Measurements from ENCODE around the gene GPR132.

The GPR132 gene

DNA sequence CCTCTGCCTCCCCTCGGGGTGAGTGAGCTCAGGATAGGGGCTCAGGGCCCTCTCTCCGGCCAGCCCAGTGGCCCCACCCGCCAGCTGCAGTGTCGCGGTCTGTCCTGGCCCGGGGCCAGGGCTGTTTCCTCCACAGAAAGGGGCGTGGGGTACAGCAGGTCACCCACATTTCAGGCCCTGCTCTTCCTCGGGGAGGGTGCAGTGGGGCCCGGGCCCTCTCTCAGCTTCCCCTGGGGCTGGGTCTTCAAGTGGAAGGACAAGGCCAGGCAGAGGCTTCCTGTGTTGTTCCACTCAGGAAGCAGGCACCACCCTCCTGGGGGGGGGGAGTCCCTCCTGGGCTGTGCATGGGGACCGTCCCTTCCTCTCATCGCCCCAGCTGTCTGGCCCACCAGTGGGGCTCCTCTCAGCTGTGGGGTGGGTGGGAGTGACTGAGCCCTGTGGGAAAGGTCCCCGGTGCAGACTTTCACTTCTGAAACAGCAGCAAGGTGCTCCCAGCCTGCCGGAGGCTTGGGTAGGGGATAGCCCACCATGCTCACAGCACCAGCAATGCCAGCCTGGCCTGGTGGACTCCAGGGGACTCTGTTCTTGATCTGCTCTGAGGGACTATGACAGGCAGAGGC, 3.7 kb downstream of the GPR132 start:
- DNase-seq (ENCODE audit: low read depth), result peak; percentile 48

DNA sequence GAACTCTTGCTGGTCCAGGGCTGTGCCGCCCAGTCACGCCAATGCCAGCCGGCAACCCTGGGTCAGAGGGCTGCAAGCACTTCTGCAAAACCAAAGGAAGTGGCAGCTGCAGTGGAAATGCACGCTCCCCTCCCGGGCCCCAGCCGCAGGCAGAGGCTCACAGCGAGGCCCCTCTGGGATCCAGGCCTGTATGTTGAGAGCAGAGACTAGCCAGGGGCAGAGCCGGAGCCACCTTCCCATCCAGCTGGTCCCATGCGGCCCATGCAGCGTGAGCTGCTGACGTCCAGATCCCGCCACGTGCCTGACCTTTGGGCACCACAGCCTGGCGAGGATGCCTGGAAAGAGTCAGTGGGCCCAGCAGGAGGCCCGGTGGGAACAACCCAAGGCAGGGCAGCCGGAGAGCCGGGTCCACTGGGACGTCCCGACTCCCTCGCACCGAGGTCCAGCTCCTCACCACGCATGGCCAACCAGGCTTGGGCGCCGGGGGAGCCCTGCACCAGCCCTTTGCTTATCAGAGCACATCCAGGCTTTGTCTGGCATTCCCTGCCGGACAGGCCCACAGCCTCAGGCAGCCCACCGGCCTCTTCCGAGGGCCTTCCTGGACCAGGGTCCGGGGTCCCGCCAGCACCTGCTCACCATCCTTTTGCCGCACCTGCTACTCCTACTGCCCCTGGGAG, 4.3 kb downstream of the GPR132 start:
- DNase-seq (ENCODE audit: low read depth), result no peak

DNA sequence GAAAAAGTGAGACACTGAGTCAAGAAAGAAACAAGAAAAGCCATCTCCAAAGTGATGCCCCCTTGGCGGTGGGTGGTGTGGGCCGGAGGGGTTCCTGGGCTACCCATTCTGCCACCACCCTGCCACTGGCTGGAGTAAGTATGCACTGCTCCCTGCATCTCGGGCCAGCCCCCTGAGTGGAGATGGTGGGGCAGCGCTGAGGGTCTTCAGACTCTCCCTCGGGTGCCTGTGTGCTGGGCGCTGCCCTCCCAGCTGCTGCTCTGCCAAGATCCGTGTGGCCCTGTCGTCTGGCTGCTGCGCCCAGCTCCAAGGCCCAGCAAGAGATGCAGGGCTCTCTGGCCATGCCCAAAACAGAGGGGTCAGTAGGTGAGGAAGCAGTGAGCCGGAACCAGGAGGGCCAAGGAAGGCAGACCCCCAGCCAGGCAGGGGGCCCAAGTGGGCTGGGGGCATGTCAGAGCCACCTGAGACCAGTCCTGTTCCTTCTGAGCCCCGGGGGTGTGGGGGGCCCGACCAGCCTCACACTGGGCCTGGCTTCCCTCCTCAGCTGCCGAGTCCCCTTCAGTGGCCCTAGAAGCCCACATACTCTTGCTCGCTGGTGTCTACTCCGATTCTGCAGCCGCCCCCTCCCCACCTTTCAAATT, 5.2 kb downstream of the GPR132 start:
- no peak for DNase-seq (ENCODE audit: low read depth)

GRCh38 chr14:105059035-105059924, 6.0 kb downstream of the GPR132 start:
- no peak for DNase-seq (ENCODE audit: low read depth)

- DNase-seq (ENCODE audit: low read depth), result no peak
Measured at GRCh38 chr14:105058521-105059034, 6.7 kb downstream of the GPR132 start.

DNA sequence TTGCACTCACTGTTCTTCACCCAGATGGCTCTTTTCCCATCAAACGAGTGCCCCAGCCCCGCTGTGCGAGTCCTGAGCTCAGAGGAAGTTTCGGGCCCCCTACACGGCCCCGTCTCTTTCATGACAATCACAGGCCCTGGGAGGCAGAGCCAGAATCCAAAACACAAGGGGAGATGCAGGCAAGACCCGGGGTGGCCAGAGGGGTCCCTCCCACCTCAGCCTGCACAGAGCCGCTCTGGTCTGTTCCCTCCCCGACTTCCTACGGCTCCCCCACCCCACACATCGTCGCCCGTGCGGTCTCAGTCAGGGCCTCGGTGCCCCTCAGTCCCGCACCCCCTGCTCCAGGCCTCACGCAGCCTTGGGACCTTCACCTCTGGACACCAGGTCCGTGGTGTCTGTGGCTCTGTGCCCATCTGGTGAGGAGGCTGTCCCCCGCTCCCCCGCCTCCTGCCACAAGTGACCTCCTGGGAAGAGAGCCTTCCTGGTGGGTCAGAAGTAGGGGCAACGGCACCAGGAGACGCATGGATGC, 8.9 kb downstream of the GPR132 start:
- no peak for DNase-seq (ENCODE audit: low read depth)

DNA sequence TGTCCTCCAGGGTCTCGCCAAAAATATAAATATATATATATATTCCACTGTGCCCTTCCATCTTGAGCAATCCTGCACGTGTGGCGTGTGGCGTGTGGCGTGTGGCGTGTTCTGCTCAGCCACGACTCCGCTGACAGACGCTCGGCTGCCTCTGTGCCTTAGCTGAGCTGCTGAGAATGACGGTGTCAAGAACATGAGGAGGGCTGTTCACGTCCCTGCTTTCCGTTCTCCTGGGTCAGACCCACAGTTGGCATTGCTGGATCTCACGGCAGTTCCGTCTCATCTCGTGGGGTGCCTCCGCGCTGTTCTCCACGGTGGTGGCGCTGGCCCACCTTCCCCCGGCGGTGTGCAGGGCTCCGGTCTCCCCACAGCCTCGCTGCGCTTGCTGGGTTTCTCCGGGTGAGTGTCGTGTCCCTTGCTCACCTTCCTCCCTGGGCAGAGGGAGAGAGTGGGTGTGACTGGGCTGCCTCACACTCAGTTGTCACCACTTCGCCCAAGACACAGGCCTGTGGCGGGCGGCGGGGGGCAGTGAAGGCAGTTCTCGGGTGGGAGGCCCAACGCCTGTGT, 9.4 kb downstream of the GPR132 start:
- no peak for DNase-seq (ENCODE audit: low read depth)

DNA sequence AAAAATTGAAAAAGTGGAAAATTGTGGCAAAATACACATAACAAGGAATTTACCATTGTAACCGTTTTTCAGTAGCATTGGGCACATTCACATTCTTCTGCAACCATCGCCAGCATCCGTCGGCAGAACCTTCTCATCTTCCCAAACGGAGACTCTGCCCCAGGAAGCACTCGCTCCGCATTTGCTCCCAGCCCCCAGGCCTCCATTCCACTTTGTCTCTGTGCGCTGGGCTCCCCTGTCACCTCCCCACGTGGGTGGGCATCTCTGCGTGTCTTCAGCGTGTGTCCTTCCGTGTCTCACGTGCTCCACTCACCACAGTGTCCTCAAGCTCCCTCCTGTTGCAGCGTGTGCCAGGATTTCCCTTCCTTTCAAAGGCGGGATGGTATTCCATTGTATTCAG, 9.9 kb downstream of the GPR132 start:
- no peak for DNase-seq (ENCODE audit: low read depth)

- no peak for DNase-seq (ENCODE audit: low read depth)
Measured at GRCh38 chr14:105053996-105054395, 11.2 kb downstream of the GPR132 start.

DNA sequence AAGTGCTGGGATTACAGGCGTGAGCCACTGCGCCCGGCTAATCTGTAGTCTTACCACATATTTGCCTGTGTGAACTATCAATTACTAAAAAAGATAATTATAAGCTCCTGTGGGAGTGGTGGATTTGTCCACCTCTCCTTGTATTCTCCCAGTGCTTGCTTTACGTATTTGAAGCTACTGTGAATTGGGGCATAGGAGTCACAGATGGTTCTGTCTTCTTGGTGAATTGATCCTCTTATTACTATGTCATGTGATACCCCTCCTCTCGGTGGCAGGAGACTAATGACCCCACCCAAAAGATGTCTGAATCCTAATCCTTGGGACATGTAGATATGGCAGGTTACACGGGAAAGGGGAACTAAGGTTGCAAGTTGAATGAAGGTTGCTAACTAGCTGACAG, 11.8 kb downstream of the GPR132 start:
- no peak for DNase-seq (ENCODE audit: low read depth)

- no peak for DNase-seq (ENCODE audit: low read depth)
Measured at GRCh38 chr14:105052110-105052458, 13.1 kb downstream of the GPR132 start.

GRCh38 chr14:105051182-105052109, 13.8 kb downstream of the GPR132 start:
- no peak for DNase-seq (ENCODE audit: low read depth)

- no peak for DNase-seq (ENCODE audit: low read depth)
Measured at GRCh38 chr14:105050551-105050897, 14.7 kb downstream of the GPR132 start.

GRCh38 chr14:105049753-105050550, 15.3 kb downstream of the GPR132 start:
- DNase-seq (ENCODE audit: low read depth), result no peak

DNA sequence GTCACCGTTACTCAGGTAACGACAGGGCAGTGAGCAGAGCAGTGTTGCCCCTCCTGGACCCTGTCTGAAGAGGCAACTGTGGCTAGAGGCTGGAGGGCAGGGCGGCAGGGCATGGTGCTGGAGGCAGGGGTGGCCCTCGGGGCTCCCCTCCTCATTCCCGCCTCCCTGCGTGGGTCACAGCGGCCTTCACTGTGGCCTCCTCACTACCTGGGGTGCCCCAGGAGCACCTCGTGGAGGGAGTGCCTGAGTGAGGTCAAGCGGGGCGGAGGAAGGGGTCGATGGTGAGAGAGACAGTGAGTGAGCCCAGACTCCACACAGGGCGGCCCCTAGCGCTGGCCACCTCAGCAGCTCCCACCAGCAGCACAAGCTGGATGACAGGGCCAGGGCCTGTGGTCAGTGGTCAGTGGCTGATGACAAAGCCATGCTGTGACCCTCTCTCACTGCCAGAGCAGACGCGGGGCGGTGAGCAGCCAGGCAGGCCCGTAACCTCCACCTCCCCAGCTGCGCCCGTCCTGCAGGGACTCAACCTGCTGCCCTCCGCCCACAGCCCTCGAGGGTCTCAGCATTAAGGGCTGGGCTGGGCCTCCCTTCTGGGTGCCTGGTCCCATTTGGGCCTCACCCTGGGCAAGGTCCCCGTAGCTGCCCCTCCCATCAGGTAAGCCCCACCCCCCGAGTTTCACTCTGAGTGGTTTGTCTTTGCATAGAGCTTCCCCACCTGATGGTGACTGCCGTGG, 17.8 kb downstream of the GPR132 start:
- DNase-seq (ENCODE audit: low read depth), result no peak

DNA sequence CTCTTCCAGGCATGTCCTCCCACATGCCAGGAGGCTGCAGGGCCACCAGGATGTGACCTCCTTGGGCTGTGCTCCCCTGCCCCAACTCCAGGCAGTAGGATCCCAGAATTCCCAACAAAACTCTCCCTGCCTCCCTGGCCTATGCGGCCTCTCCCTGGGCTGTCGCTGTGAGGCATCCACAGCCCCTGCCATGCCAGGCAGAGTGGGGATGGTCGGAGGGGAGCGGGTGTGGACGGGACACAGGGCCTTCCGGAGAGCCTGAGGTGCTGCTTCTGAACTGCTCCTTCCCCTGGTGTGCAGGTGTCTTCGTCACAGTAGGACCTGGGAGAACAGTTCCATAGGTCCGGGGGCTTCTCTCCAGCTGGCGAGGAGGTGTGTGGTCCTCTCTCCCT, 18.3 kb downstream of the GPR132 start:
- no peak for DNase-seq (ENCODE audit: low read depth)

DNA sequence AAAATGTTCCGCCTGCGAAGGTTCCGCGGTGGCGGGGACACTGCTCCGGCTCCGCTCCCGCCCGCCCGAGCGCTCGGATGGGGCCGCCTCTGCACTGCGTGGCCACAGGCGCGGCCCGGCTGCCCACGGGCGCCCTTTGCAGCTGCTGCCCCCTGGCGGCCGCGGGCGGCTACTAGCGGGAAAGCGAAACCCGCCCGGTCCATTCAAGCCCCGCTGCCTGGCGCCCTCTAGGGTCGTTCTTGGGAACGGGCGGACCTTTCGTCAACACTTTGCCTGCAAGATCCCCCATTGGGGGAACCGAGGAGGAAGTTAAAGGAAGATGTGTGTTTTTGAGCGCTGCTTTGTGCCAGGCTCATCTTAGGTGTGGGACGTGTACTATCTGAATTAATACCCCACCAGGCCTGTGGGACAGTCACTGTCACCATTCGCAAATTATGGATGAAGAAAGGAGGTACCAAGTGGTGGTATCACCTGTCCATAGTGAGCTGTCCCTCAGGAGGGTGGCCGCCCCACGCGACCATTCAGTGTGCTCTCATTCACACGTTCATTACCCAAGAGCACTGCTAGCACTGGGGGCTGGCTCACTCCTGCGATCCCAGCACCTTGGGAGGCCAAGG, 19.4 kb downstream of the GPR132 start:
- DNase-seq (ENCODE audit: low read depth), result peak; percentile 84

- DNase-seq (ENCODE audit: low read depth), result no peak
Measured at GRCh38 chr14:105043641-105044040, 21.6 kb downstream of the GPR132 start.

- no peak for DNase-seq (ENCODE audit: low read depth)
Measured at GRCh38 chr14:105042813-105043212, 22.4 kb downstream of the GPR132 start.
